ENCODE results near the gene BOLA2B.
"Not testable (repeated sequence)": the region's sequence is repeated elsewhere in the genome, so short reads cannot be mapped to it uniquely, and the experiment has no call there.

Gene BOLA2B

DNA sequence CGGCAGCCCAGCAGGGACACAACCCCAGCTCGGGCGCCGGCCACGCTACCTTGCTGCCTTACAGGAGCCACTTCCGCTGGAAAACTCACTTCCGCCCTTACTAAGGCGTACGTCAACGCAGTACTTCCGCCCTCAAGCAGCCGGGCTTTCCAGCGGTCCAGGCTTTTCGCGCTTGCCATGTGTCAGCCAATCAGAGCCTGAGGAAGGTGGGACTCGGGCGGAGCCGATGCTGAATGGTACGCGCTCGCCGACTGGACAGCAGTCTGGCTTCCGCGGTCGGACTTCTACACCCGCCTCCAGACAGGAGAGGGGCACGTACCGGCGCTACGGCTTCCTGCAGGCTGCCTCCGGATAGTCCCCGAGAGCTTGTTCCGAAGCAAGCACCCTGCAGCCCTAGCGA is at the start of gene BOLA2B, which contains the start of gene SLX1A:
Gene BOLA2B, minus strand, starts transcription at position 52 of the 400 bp plus-strand sequence. CDS start 71 bp downstream, outside the sequence.
Gene SLX1A, plus strand, starts transcription at position 261 of the 400 bp plus-strand sequence. CDS start 210 bp downstream, outside the sequence.
- not testable (repeated sequence) for H3K27ac ChIP-seq (ENCODE audit: low read depth, low read length); H3K9me3 ChIP-seq (ENCODE audit: control insufficient read depth, insufficient read depth, low read depth, low read length); H3K36me3 ChIP-seq (ENCODE audit: control insufficient read depth, insufficient read depth, low read length); H3K4me1 ChIP-seq (ENCODE audit: control insufficient read depth, insufficient read depth, low read length); H3K27me3 ChIP-seq (ENCODE audit: control insufficient read depth, insufficient read depth, low read length); H3K9ac ChIP-seq (ENCODE audit: low read length)
- peak within 1 kb of the TSS; percentile 58 for H3K4me3 ChIP-seq (ENCODE audit: low read depth, low read length)

- H3K9ac ChIP-seq (ENCODE audit: low read length), result not testable (repeated sequence)
Measured at GRCh38 chr16:30217082-30217481, 23.6 kb upstream of the BOLA2B start.

GRCh38 chr16:30211414-30211813 is 17.9 kb upstream of the BOLA2B start:
- H3K9me3 ChIP-seq (ENCODE audit: control insufficient read depth, insufficient read depth, low read depth, low read length); H3K4me1 ChIP-seq (ENCODE audit: control insufficient read depth, insufficient read depth, low read length); H3K27ac ChIP-seq (ENCODE audit: low read depth, low read length); H3K4me3 ChIP-seq (ENCODE audit: low read depth, low read length); H3K27me3 ChIP-seq (ENCODE audit: control insufficient read depth, insufficient read depth, low read length); H3K36me3 ChIP-seq (ENCODE audit: control insufficient read depth, insufficient read depth, low read length); H3K9ac ChIP-seq (ENCODE audit: low read length): not testable (repeated sequence)

More at GRCh38 chr16:30217082-30217481, 23.6 kb upstream of the BOLA2B start:
- not testable (repeated sequence) for H3K36me3 ChIP-seq (ENCODE audit: control insufficient read depth, insufficient read depth, low read length); H3K9me3 ChIP-seq (ENCODE audit: control insufficient read depth, insufficient read depth, low read depth, low read length); H3K27me3 ChIP-seq (ENCODE audit: control insufficient read depth, insufficient read depth, low read length); H3K27ac ChIP-seq (ENCODE audit: low read depth, low read length); H3K4me1 ChIP-seq (ENCODE audit: control insufficient read depth, insufficient read depth, low read length); H3K4me3 ChIP-seq (ENCODE audit: low read depth, low read length)

DNA sequence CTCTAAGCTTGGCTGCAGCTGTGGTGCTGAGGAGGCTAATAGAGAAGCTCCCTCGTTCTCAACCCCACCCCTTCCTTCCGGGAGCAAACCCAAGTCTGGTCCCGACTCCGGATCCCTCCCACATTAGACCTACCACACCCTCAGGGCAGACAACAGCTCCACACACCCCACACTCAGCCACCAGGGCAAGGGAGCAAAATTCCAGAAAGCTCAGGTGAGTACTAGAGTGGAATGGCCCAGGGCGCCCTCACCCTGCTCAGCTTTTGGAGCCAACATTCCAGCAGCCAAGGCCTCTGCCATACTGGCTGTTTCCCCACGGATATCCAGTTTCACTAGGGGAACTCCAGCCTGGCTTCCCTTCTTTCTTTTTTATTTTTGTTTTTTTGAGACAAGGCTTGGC is 15.6 kb upstream of the BOLA2B start:
- H3K36me3 ChIP-seq (ENCODE audit: control insufficient read depth, insufficient read depth, low read length), result not testable (repeated sequence)

GRCh38 chr16:30207063-30207704 is 13.7 kb upstream of the BOLA2B start:
- not testable (repeated sequence) for H3K9me3 ChIP-seq (ENCODE audit: control insufficient read depth, insufficient read depth, low read depth, low read length); H3K9ac ChIP-seq (ENCODE audit: low read length); H3K27me3 ChIP-seq (ENCODE audit: control insufficient read depth, insufficient read depth, low read length); H3K4me1 ChIP-seq (ENCODE audit: control insufficient read depth, insufficient read depth, low read length); H3K36me3 ChIP-seq (ENCODE audit: control insufficient read depth, insufficient read depth, low read length); H3K27ac ChIP-seq (ENCODE audit: low read depth, low read length); H3K4me3 ChIP-seq (ENCODE audit: low read depth, low read length)

More for the DNA sequence above, 15.6 kb upstream of the BOLA2B start:
- H3K4me3 ChIP-seq (ENCODE audit: low read depth, low read length); H3K9ac ChIP-seq (ENCODE audit: low read length); H3K9me3 ChIP-seq (ENCODE audit: control insufficient read depth, insufficient read depth, low read depth, low read length); H3K4me1 ChIP-seq (ENCODE audit: control insufficient read depth, insufficient read depth, low read length); H3K27me3 ChIP-seq (ENCODE audit: control insufficient read depth, insufficient read depth, low read length); H3K27ac ChIP-seq (ENCODE audit: low read depth, low read length): not testable (repeated sequence)

GRCh38 chr16:30206252-30206651 is 12.8 kb upstream of the BOLA2B start:
- not testable (repeated sequence) for H3K27ac ChIP-seq (ENCODE audit: low read depth, low read length)
- H3K4me3 ChIP-seq (ENCODE audit: low read depth, low read length), result peak overlapping the region; percentile 57

DNA sequence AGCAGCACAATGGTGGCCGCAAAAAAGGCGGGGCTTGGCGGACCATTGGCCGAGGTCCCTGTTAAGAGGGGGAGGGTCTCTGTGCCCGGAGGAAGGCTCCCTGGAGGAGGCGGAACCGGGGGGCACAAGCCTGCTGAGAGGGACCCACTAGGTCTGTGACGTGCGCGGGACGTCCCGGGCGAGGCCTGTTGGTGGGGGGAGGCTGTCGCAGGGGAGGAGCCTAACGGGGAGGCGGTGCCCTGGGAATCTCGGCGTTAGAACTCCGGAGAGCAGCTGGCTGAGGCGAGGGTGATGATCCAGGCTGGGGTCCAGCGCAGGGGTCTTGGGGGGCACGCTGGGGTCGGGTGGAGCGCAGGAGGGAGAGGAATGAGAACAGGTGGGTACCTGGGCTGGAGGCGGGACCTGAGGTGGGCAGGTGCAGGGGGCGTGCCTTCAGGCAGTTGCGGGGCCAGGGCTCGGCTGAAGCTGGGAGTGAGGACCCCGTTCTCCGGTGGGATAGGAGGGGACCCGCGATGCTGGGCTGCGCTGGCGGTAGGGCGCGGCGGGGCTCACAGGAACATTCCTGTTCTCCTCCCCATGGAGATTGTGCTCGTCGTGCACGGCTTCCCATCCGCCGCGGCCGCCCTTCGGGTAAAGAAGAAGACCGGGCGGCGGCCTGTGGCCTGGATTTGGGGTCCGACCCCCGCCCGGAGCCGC is 12.2 kb upstream of the BOLA2B start:
- not testable (repeated sequence) for H3K4me1 ChIP-seq (ENCODE audit: control insufficient read depth, insufficient read depth, low read length); H3K9me3 ChIP-seq (ENCODE audit: control insufficient read depth, insufficient read depth, low read depth, low read length); H3K27ac ChIP-seq (ENCODE audit: low read depth, low read length); H3K9ac ChIP-seq (ENCODE audit: low read length); H3K27me3 ChIP-seq (ENCODE audit: control insufficient read depth, insufficient read depth, low read length); H3K36me3 ChIP-seq (ENCODE audit: control insufficient read depth, insufficient read depth, low read length)
- H3K4me3 ChIP-seq (ENCODE audit: low read depth, low read length), result peak overlapping the region; percentile 57

More at GRCh38 chr16:30206252-30206651, 12.8 kb upstream of the BOLA2B start:
- H3K36me3 ChIP-seq (ENCODE audit: control insufficient read depth, insufficient read depth, low read length); H3K9ac ChIP-seq (ENCODE audit: low read length); H3K27me3 ChIP-seq (ENCODE audit: control insufficient read depth, insufficient read depth, low read length); H3K4me1 ChIP-seq (ENCODE audit: control insufficient read depth, insufficient read depth, low read length); H3K9me3 ChIP-seq (ENCODE audit: control insufficient read depth, insufficient read depth, low read depth, low read length): not testable (repeated sequence)

- H3K9ac ChIP-seq (ENCODE audit: low read length); H3K9me3 ChIP-seq (ENCODE audit: control insufficient read depth, insufficient read depth, low read depth, low read length); H3K4me3 ChIP-seq (ENCODE audit: low read depth, low read length); H3K27ac ChIP-seq (ENCODE audit: low read depth, low read length); H3K4me1 ChIP-seq (ENCODE audit: control insufficient read depth, insufficient read depth, low read length); H3K27me3 ChIP-seq (ENCODE audit: control insufficient read depth, insufficient read depth, low read length); H3K36me3 ChIP-seq (ENCODE audit: control insufficient read depth, insufficient read depth, low read length): not testable (repeated sequence)
Measured at GRCh38 chr16:30199608-30200343, 6.3 kb upstream of the BOLA2B start.

DNA sequence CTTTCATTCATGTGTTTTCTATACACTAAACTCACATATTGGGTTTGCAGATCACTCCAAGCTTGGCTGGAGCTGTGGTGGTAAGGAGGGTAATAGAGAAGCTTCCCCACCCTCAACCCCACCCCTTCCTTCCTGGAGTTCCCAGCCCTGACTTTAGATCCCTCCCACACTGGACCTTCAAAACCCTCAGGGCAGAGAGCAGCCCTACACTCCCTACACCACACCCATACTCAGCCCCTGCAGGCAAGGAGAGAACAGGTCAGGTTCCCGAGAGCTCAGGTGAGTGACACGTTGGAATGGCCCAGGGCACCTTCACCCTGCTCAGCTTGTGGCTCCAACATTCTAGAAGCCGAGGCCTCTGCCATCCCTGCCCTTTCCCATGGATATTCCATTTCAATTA is 5.6 kb upstream of the BOLA2B start, which contains the start of gene SULT1A3:
Gene SULT1A3, plus strand, starts transcription at position 207 of the 400 bp plus-strand sequence. CDS start 1,474 bp downstream, outside the sequence.
- not testable (repeated sequence) for H3K9me3 ChIP-seq (ENCODE audit: control insufficient read depth, insufficient read depth, low read depth, low read length); H3K4me3 ChIP-seq (ENCODE audit: low read depth, low read length); H3K9ac ChIP-seq (ENCODE audit: low read length); H3K27me3 ChIP-seq (ENCODE audit: control insufficient read depth, insufficient read depth, low read length); H3K36me3 ChIP-seq (ENCODE audit: control insufficient read depth, insufficient read depth, low read length); H3K4me1 ChIP-seq (ENCODE audit: control insufficient read depth, insufficient read depth, low read length); H3K27ac ChIP-seq (ENCODE audit: low read depth, low read length)

GRCh38 chr16:30197001-30197400 is 3.5 kb upstream of the BOLA2B start:
- not testable (repeated sequence) for H3K9ac ChIP-seq (ENCODE audit: low read length); H3K36me3 ChIP-seq (ENCODE audit: control insufficient read depth, insufficient read depth, low read length); H3K4me3 ChIP-seq (ENCODE audit: low read depth, low read length); H3K4me1 ChIP-seq (ENCODE audit: control insufficient read depth, insufficient read depth, low read length); H3K27me3 ChIP-seq (ENCODE audit: control insufficient read depth, insufficient read depth, low read length); H3K9me3 ChIP-seq (ENCODE audit: control insufficient read depth, insufficient read depth, low read depth, low read length); H3K27ac ChIP-seq (ENCODE audit: low read depth, low read length)
